HepG2 (cell line): ENCODE measurements around the gene HK2. TPM values are rescaled to one million over a fixed set of nuclear protein-coding genes. Genes with fewer than 3 reads are reported as not detected.

Experiments
- EZH2 ChIP-seq: conservative IDR thresholded peaks from 2 replicates; pipeline ENCODE4 v1.6.1; 2012; ENCODE audit warnings: mild to moderate bottlenecking, low read depth, low read length, moderate library complexity
- FOXK1 ChIP-seq: sonication (generic); formaldehyde crosslinking; IDR thresholded peaks from 2 replicates; pipeline ENCODE4 v1.4.0; 2020; ENCODE audit warnings: low read depth, missing genetic modification reagents, borderline replicate concordance
- FOXP1 ChIP-seq, 2 experiments: fragments of 450-650 bp in 1 of 2; IDR thresholded peaks; 2 replicates each; pipeline ENCODE4 v1.6.1; 2017 to 2018; ENCODE audit warnings: antibody characterized with exemption in 1 of 2
- HDAC2 ChIP-seq: sonication (generic); formaldehyde crosslinking; IDR thresholded peaks from 2 replicates; pipeline ENCODE4 v1.4.0; 2020; ENCODE audit warnings: missing genetic modification reagents
- HHEX ChIP-seq: IDR thresholded peaks from 2 replicates; pipeline ENCODE4 v1.6.1; 2016; ENCODE audit warnings: control low read depth
- HMG20B ChIP-seq: conservative IDR thresholded peaks from 2 replicates; pipeline ENCODE4 v1.6.1; 2016; ENCODE audit warnings: missing genetic modification reagents, missing compliant biosample characterization
- IRF2 ChIP-seq: IDR thresholded peaks from 2 replicates; pipeline ENCODE4 v1.6.1; 2018; ENCODE audit warnings: missing genetic modification reagents, missing compliant biosample characterization
- KAT2B ChIP-seq: fragments of 150-350 bp; IDR thresholded peaks from 2 replicates; pipeline ENCODE4 v1.6.1; 2014; ENCODE audit warnings: low read depth, low read length, borderline replicate concordance
- MAFF ChIP-seq: IDR thresholded peaks from 2 replicates; pipeline ENCODE4 v1.6.1; 2011; ENCODE audit warnings: low read depth, low read length, improper control_type of control experiment
- MIXL1 ChIP-seq: IDR thresholded peaks from 2 replicates; pipeline ENCODE4 v1.6.1; 2016
- SCMH1 ChIP-seq: sonication (generic); formaldehyde crosslinking; IDR thresholded peaks from 2 replicates; pipeline ENCODE4 v1.9.0; 2021; ENCODE audit warnings: missing genetic modification reagents, mild to moderate bottlenecking, borderline replicate concordance
- ZBTB20 ChIP-seq: sonication (generic); formaldehyde crosslinking; IDR thresholded peaks from 2 replicates; pipeline ENCODE4 v1.8.1; 2023; ENCODE audit warnings: missing genetic modification reagents, low read depth, mild to moderate bottlenecking, borderline replicate concordance
- ZNF138 ChIP-seq: sonication (generic); formaldehyde crosslinking; IDR thresholded peaks from 2 replicates; pipeline ENCODE4 v1.5.0; 2020; ENCODE audit warnings: mild to moderate bottlenecking, low read depth, missing genetic modification reagents
- ZNF230 ChIP-seq: sonication (generic); formaldehyde crosslinking; IDR thresholded peaks from 2 replicates; pipeline ENCODE4 v1.4.0; 2020; ENCODE audit warnings: mild to moderate bottlenecking, missing genetic modification reagents
- ZNF251 ChIP-seq: sonication (generic); formaldehyde crosslinking; IDR thresholded peaks from 2 replicates; pipeline ENCODE4 v1.9.0; 2021; ENCODE audit warnings: mild to moderate bottlenecking, missing genetic modification reagents
- ZNF496 ChIP-seq: sonication (generic); formaldehyde crosslinking; IDR thresholded peaks from 2 replicates; pipeline ENCODE4 v1.8.1; 2023; ENCODE audit warnings: mild to moderate bottlenecking, moderate library complexity, missing genetic modification reagents; ENCODE audit not compliant: insufficient replicate concordance
- ZNF747 ChIP-seq: sonication (generic); formaldehyde crosslinking; IDR thresholded peaks from 2 replicates; pipeline ENCODE4 v1.8.1; 2023; ENCODE audit warnings: missing genetic modification reagents, mild to moderate bottlenecking, borderline replicate concordance
- ZSCAN30 ChIP-seq: sonication (generic); formaldehyde crosslinking; IDR thresholded peaks from 2 replicates; pipeline ENCODE4 v1.5.0; 2020; ENCODE audit warnings: mild to moderate bottlenecking, missing genetic modification reagents
- polyA plus RNA-seq, 8 experiments: library from polyadenylated mRNA; depleted of rRNA in 3 of 8; stranded (reverse) in 7 of 8; unstranded in 1 of 8; fragments of >200 nt; fragmentation: Illumina TruSeq in 4 of 8; extraction: Trizol in 4 of 8; gene quantifications; 2 replicates each; pipeline versions ENCODE4 v1.2.1 to v1.2.3, GENCODE V29; 2011 to 2016; ENCODE audit warnings: low read depth in 4 of 8, missing spikeins in 1 of 8, mixed read lengths in 1 of 8; ENCODE audit not compliant: insufficient read depth in 1 of 8
- total RNA-seq, 5 experiments: library from RNA; depleted of rRNA; stranded (reverse); fragments of >200 nt; fragmentation: Illumina TruSeq; extraction: Trizol; gene quantifications; 2 replicates each; pipeline ENCODE4 v1.2.3, GENCODE V29; 2016; ENCODE audit warnings: low read depth in 1 of 5
- TF ChIP-seq, protein P1 (sequence below): sonication (generic); formaldehyde crosslinking; IDR thresholded peaks from 2 replicates; pipeline ENCODE4 v1.4.0; 2020; ENCODE audit warnings: missing genetic modification reagents
- TF ChIP-seq, protein P2 (sequence below): IDR thresholded peaks from 2 replicates; pipeline ENCODE4 v1.6.1; 2018; ENCODE audit warnings: missing genetic modification reagents
- TF ChIP-seq, protein P3 (sequence below): sonication (generic); formaldehyde crosslinking; IDR thresholded peaks from 2 replicates; pipeline ENCODE4 v1.4.0; 2020; ENCODE audit warnings: missing genetic modification reagents, mild to moderate bottlenecking, borderline replicate concordance
- TF ChIP-seq, protein P4 (sequence below): sonication (generic); formaldehyde crosslinking; IDR thresholded peaks from 2 replicates; pipeline ENCODE4 v1.8.0; 2022; ENCODE audit warnings: missing genetic modification reagents, mild to moderate bottlenecking, moderate library complexity, borderline replicate concordance

HK2 gene
- total and polyA plus RNA-seq, 2 of the 13 experiments (the other 11 are each of a cell fraction or from before 2014, with no cell fraction given): 13.2 to 101 TPM

DNA sequence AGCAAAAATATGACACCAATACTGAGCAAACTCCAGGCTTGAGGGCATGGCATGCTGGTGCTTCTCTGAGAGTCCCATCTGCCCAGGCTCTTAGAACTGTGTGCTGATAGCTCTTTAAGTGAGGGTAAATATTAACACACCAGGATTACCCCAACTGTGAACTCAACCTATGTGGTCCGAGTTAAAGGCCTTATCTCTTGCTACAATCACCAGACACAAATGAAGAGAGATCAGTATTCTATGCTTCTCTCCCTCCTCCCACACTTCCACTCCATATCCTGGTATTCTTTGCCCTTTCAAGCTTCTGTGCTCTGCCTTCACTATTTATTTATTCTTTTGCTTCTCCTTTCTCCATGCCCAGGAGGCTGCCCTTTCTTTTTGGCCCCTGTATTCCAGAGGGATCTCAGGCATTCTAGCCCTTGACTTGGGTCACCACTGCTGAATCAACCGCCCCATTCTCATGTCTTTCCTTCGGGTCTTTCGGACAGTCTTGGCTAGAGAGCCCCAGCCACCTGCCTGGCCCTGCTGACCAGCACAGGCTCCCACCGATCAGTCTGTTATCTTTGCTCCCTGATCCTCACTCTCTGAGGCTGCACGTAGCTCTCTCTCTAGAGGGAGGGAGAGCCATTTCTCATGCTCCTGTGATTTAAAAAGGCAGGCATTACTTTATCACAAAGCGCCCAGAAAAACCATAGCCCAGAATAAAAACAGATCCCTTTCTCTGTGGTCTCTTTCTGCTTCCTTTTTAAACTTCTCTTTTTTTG, 17.2 kb upstream of the HK2 start (continued):
- TF ChIP-seq, protein P1, sequence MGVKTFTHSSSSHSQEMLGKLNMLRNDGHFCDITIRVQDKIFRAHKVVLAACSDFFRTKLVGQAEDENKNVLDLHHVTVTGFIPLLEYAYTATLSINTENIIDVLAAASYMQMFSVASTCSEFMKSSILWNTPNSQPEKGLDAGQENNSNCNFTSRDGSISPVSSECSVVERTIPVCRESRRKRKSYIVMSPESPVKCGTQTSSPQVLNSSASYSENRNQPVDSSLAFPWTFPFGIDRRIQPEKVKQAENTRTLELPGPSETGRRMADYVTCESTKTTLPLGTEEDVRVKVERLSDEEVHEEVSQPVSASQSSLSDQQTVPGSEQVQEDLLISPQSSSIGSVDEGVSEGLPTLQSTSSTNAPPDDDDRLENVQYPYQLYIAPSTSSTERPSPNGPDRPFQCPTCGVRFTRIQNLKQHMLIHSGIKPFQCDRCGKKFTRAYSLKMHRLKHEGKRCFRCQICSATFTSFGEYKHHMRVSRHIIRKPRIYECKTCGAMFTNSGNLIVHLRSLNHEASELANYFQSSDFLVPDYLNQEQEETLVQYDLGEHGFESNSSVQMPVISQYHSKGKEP (CRISPR knock-in tag): no peak
- TF ChIP-seq HDAC2 (CRISPR knock-in tag) (peak; percentile 94), ZNF496 (CRISPR knock-in tag) (no peak), IRF2 (CRISPR knock-in tag) (peak; percentile 70; the same call in 1 of the 2 replicates), FOXK1 (peak; percentile 63; the same call in 1 of the 2 replicates), HMG20B (peak; percentile 4; the same call in 1 of the 2 replicates), ZSCAN30 (CRISPR knock-in tag) (no peak), SCMH1 (no peak), ZNF747 (peak; percentile 54; the same call in 1 of the 2 replicates), MAFF (no peak), MIXL1 (CRISPR knock-in tag) (0 out of 2 replicates have a peak, but pooled peaks have one; percentile 46), EZH2 (no peak), KAT2B (no peak), ZNF251 (CRISPR knock-in tag) (no peak), ZBTB20 (CRISPR knock-in tag) (peak; percentile 73; the same call in 1 of the 2 replicates), ZNF230 (CRISPR knock-in tag) (0 out of 2 replicates have a peak, but pooled peaks have one; percentile 49), ZNF138 (no peak), HHEX (CRISPR knock-in tag) (peak; percentile 44; the same call in 1 of the 2 replicates), FOXP1 (IDR thresholded peaks at IDR 0.05) (no peak), FOXP1 (CRISPR knock-in tag; IDR thresholded peaks at IDR 0.05) (peak; percentile 66; the same call in 1 of the 2 replicates)
- TF ChIP-seq, protein P2, sequence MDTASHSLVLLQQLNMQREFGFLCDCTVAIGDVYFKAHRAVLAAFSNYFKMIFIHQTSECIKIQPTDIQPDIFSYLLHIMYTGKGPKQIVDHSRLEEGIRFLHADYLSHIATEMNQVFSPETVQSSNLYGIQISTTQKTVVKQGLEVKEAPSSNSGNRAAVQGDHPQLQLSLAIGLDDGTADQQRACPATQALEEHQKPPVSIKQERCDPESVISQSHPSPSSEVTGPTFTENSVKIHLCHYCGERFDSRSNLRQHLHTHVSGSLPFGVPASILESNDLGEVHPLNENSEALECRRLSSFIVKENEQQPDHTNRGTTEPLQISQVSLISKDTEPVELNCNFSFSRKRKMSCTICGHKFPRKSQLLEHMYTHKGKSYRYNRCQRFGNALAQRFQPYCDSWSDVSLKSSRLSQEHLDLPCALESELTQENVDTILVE: peak; percentile 83
- TF ChIP-seq, protein P3, sequence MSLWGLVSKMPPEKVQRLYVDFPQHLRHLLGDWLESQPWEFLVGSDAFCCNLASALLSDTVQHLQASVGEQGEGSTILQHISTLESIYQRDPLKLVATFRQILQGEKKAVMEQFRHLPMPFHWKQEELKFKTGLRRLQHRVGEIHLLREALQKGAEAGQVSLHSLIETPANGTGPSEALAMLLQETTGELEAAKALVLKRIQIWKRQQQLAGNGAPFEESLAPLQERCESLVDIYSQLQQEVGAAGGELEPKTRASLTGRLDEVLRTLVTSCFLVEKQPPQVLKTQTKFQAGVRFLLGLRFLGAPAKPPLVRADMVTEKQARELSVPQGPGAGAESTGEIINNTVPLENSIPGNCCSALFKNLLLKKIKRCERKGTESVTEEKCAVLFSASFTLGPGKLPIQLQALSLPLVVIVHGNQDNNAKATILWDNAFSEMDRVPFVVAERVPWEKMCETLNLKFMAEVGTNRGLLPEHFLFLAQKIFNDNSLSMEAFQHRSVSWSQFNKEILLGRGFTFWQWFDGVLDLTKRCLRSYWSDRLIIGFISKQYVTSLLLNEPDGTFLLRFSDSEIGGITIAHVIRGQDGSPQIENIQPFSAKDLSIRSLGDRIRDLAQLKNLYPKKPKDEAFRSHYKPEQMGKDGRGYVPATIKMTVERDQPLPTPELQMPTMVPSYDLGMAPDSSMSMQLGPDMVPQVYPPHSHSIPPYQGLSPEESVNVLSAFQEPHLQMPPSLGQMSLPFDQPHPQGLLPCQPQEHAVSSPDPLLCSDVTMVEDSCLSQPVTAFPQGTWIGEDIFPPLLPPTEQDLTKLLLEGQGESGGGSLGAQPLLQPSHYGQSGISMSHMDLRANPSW (CRISPR knock-in tag): peak; percentile 83
- TF ChIP-seq, protein P4, sequence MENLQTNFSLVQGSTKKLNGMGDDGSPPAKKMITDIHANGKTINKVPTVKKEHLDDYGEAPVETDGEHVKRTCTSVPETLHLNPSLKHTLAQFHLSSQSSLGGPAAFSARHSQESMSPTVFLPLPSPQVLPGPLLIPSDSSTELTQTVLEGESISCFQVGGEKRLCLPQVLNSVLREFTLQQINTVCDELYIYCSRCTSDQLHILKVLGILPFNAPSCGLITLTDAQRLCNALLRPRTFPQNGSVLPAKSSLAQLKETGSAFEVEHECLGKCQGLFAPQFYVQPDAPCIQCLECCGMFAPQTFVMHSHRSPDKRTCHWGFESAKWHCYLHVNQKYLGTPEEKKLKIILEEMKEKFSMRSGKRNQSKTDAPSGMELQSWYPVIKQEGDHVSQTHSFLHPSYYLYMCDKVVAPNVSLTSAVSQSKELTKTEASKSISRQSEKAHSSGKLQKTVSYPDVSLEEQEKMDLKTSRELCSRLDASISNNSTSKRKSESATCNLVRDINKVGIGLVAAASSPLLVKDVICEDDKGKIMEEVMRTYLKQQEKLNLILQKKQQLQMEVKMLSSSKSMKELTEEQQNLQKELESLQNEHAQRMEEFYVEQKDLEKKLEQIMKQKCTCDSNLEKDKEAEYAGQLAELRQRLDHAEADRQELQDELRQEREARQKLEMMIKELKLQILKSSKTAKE (CRISPR knock-in tag): peak; percentile 86
